DMS79 treated with DMSO at 0.1 percent for 48 hours (cell line): ENCODE measurements around the gene SNAI1.
"Not testable (repeated sequence)": the region's sequence is repeated elsewhere in the genome, so short reads cannot be mapped to it uniquely, and the experiment has no call there.

ENCODE experiments used
- DNase-seq: peaks from one replicate; lab custom pipeline; 2025; lab: John Stamatoyannopoulos, UW

The SNAI1 gene

GRCh38 chr20:49964964-49965780 lies 17.6 kb upstream of the SNAI1 start:
- no peak for DNase-seq

- DNase-seq = no peak
Measured at GRCh38 chr20:49965781-49966305, 16.9 kb upstream of the SNAI1 start.

- DNase-seq = no peak
Measured at GRCh38 chr20:49966861-49967260, 15.9 kb upstream of the SNAI1 start.

- no peak for DNase-seq
Measured at GRCh38 chr20:49969234-49969633, 13.5 kb upstream of the SNAI1 start.

GRCh38 chr20:49969946-49970345 lies 12.8 kb upstream of the SNAI1 start:
- DNase-seq = no peak

GRCh38 chr20:49970498-49970897 lies 12.3 kb upstream of the SNAI1 start:
- DNase-seq = no peak

- DNase-seq = no peak
Measured at GRCh38 chr20:49973981-49974380, 8.8 kb upstream of the SNAI1 start.

- no peak for DNase-seq
Measured at GRCh38 chr20:49976542-49976941, 6.2 kb upstream of the SNAI1 start.

GRCh38 chr20:49977740-49978139 lies 5.0 kb upstream of the SNAI1 start:
- DNase-seq = not testable (repeated sequence)

- no peak for DNase-seq
Measured at GRCh38 chr20:49978685-49979029, 4.1 kb upstream of the SNAI1 start.

- DNase-seq = peak; percentile 28
Measured at GRCh38 chr20:49979030-49979832, 3.5 kb upstream of the SNAI1 start.

GRCh38 chr20:49980140-49981008 lies 2.4 kb upstream of the SNAI1 start:
- DNase-seq = no peak

- no peak for DNase-seq
Measured at GRCh38 chr20:49981218-49982071, 1.3 kb upstream of the SNAI1 start.

GRCh38 chr20:49982072-49982345 lies 771 bp upstream of the SNAI1 start:
- no peak for DNase-seq

GRCh38 chr20:49983123-49983847 lies 505 bp downstream of the SNAI1 start:
- DNase-seq = no peak

- DNase-seq = no peak
Measured at GRCh38 chr20:49983848-49984408, 1.1 kb downstream of the SNAI1 start.

GRCh38 chr20:49984426-49985153 lies 1.8 kb downstream of the SNAI1 start:
- DNase-seq = no peak

- DNase-seq = no peak
Measured at GRCh38 chr20:49985157-49985556, 2.4 kb downstream of the SNAI1 start.

GRCh38 chr20:49985617-49986016 lies 2.8 kb downstream of the SNAI1 start:
- DNase-seq = no peak

GRCh38 chr20:49986049-49986448 lies 3.3 kb downstream of the SNAI1 start:
- no peak for DNase-seq
